HG02884 (cell line): Measurements from ENCODE around the gene RASA3.
"Not testable (repeated sequence)": the region's sequence is repeated elsewhere in the genome, so short reads cannot be mapped to it uniquely, and the experiment has no call there.

ENCODE experiments used
- ATAC-seq: cut with Tn5 transposase; IDR thresholded peaks from one replicate; pipeline ENCODE4 v1.9.1; 2021; ENCODE audit warnings: mild to moderate bottlenecking, moderate library complexity; ENCODE audit not compliant: unreplicated experiment

The RASA3 gene

GRCh38 chr13:114128624-114129522, 3.5 kb downstream of the RASA3 start:
- ATAC-seq = peak; percentile 55

- ATAC-seq = no peak
These were observed 4.1 kb downstream of the RASA3 start for GRCh38 chr13:114128348-114128623.

GRCh38 chr13:114127473-114128347, 4.7 kb downstream of the RASA3 start:
- no peak for ATAC-seq

DNA sequence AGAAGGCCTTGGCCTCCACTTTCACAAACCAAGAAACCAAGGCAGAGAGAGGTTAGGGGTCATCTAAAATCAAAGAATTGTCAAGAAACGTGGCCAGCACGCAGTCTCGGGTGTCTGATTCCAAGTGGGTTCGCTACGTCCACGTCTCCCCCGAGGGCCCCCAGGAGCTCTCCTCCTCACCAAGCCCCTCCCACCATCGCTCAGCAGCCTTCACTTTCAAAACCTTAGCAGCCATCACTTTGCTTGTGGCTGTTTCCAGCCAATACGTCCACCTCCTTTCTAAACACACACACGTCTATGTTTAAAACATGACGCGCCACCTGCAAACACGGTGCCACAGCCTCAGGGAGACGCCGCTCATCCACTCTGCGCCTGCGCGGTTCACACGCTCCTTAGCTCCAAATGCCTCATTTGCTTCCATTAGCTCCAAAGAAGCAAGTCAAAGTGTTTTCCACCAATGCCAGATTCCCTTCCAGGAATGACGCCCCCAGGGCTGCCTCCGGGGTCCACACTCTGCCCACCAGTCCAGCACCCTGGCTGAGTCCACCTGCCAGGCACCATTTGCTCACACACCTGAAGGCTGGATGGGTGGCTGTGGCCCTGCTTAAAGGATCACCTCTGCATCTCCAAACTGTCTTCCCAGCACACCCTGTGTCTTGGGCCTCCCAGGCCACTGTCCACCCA, 5.5 kb downstream of the RASA3 start:
- ATAC-seq = no peak

GRCh38 chr13:114126086-114126485, 6.3 kb downstream of the RASA3 start:
- not testable (repeated sequence) for ATAC-seq

DNA sequence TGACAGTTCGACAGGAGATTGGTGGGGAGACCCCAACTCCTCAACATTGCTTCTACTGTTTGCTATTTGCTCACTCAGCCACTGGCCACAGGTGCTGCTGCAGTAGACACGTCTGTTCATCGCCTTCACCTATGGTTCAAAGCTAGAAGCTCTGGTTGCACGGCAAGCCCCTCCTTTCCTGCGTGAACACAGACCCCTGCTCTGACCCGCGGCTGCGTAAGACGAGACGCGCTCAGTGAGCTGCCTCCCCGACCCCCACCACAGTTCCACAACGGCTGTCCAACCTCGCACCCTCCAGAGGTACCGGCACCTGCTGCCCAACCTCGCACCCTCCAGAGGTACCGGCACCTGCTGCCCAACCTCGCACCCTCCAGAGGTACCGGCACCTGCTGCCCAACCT, 6.8 kb downstream of the RASA3 start:
- no peak for ATAC-seq

- ATAC-seq = no peak
These were observed 7.5 kb downstream of the RASA3 start for GRCh38 chr13:114124921-114125320.

DNA sequence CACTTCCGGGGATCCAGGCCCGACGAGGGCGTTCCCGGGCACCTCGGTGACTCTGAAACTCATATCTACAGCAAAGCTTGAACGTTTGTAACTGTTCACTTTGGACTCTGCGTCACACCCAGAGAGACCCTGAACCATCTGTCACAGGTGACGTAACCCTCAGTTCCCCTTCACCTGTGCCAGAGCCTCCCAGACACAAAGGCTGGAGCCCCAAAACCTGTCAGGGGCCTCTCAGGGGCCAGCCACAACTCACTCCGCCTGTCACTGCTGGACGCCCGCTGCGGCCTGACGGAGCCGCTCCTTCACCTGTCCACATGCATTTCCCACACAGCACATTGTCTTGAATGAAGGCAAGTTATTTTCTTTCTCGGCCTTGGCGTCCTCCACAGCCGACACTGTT, 8.0 kb downstream of the RASA3 start:
- no peak for ATAC-seq

GRCh38 chr13:114123876-114124275, 8.5 kb downstream of the RASA3 start:
- no peak for ATAC-seq

DNA sequence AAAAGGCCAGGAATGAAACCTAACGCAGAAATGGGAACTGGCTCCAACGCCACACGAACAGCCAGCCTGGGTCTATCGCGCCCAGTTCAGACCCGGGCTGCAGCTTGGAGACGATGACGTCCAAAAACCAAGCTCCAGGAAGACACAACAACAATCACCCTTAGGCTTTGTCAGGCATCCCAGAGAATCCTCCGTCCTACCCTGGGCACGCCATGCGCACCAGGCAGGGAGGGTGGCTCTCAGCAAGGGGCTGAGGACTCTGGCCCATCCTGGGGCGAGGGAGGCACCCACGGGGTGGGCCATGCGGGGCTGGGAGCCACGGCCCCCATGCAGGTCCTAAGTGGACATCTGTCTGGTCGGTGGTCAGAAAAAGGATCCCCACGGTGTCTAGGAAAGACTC, 9.0 kb downstream of the RASA3 start:
- no peak for ATAC-seq

DNA sequence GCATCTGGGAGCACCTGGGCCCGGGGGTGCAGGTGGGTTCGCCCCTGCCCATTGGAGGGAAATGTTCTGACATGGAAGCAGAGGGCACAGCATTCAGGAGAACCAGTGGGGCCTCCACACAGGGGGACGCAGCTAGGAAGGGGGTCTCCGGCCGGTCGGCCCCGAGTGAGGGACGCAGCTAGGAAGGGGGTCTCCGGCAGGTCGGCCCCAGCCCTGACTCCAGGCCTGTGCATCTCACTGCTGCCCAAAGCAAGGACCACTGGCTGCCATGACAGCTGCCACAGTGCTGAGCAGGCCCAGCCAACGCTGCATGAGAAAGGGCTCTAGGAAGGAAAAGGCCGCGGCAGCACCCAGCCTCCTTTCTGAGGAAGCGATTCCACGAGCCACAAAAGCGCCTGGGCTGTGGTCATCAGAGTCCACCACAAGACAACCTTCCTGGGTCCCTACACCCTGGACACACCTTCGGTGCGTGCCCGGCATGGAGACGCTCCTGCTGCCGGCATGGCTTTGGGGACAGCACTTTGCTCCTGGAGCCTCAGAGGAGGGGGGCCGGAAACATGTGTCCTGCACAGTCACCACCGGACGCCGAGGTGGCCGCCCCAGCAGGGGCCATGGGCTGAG, 9.7 kb downstream of the RASA3 start:
- no peak for ATAC-seq

DNA sequence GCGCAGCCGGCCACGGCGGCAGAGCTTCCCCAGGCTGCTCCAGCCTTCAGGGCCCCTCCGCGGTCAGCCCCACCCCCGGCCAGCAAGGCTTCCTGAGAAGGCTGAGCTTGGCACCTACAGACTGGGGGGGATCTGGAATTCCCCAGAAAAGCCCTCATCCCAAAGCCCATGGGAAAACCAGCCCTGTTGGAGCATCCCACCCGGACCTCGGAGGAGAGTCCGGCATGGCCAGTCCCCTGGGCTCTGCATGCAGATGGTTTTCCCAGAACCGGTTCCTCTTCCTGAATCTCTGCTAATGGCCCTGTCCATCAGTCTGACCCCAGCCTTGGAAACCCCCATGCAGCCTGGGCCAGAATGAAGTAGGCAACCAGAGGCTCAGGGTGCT, 10.3 kb downstream of the RASA3 start:
- no peak for ATAC-seq

GRCh38 chr13:114121496-114122126, 10.8 kb downstream of the RASA3 start:
- ATAC-seq = no peak

DNA sequence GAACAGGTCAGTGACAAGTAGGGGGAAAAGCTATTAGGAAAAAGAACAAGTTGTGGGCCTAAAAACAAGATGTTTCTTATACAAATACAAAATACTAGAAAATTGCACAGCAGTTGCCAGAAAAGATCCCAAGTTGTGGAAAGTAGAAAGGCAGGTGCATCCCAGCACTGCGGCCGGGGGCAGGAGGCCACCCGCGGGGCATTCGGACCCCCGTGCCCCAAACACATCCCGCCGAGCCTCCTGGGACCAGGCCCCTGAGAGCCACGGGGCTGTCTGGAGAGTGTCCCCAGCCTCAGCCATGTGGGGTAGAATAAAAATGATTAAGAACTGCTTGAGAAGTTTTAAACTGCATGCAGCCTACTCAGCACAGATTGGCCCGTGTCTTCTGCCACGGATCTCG, 11.4 kb downstream of the RASA3 start:
- no peak for ATAC-seq

GRCh38 chr13:114120591-114121011, 11.8 kb downstream of the RASA3 start:
- no peak for ATAC-seq

GRCh38 chr13:114119196-114119595, 13.2 kb downstream of the RASA3 start:
- ATAC-seq = no peak

- no peak for ATAC-seq
These were observed 13.8 kb downstream of the RASA3 start for GRCh38 chr13:114118511-114119123.

GRCh38 chr13:114118086-114118485, 14.3 kb downstream of the RASA3 start:
- ATAC-seq = no peak

GRCh38 chr13:114117341-114117874, 15.0 kb downstream of the RASA3 start:
- ATAC-seq = not testable (repeated sequence)

- ATAC-seq = no peak
These were observed 15.7 kb downstream of the RASA3 start for GRCh38 chr13:114116734-114117133.
